GM11168 (cell line): ENCODE data around the gene KMT2A.

ENCODE experiments used
- in situ Hi-C: fragments of 300-500 bp; cut with MboI; formaldehyde crosslinking; loops from one replicate; pipeline ENCODE4 v1.12.0; 2022; ENCODE audit warnings: low sequenced_read_pairs; ENCODE audit not compliant: unreplicated experiment

The KMT2A gene

DNA sequence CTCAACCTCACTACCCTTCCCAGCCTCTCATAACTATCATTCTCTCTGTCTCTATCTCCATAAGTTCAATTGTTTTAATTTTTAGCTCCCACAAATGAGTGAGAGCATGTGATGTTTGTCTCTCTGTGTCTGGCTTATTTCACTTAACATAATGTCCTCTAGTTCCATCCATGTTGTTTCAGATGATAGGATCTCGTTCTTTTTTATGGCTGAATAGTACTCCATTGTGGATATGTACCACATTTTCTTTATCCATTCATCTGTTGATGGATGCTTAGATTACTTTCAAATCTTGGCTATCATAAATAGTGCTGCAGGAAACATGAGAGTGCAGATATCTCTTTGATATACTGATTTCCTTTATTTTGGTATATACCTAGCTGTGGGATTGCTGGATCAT lies 44.9 kb downstream of the KMT2A start:
- in situ Hi-C loops: loop anchor here (25.0 kb wide), 1 partner anchor 94 kb away; no protein-coding TSS in a partner anchor

DNA sequence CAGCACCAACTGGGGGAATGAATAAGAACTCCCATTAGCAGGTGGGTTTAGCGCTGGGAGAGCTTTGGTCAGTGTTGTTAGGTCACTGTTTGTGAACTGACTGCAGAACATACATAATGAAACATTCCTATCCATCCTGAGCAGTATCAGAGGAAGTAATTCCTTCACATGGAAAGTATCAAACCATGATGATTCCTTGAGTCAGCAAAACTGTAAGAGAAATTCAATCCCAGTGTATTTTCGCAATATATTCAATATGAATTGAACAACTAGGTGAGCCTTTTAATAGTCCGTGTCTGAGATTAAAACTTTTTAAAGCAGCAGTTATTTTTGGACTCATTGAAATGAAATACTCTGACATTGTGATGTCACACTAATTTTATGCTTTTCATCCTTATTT lies 48.1 kb downstream of the KMT2A start:
- in situ Hi-C loops: loop anchor here (25.0 kb wide), 1 partner anchor 97 kb away; no protein-coding TSS in a partner anchor

DNA sequence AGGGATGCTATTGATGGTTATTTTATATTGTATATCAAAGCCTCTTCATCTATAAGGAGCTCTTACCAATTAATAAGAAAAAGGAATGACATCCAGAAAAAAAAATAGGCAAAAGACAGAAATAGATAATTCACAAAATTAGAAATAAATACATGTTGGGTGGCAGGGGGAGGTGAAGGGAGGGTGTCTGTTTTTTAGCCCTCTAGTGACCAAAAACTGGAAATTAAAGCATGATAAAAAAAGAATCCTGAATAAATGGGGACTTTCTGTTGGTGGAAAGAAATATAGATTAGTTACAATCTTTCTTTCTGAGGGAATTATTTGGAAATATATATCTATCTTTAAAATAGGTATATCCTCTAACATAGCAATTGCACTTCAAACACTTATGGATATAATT lies 49.0 kb downstream of the KMT2A start:
- in situ Hi-C loops: loop anchor here (25.0 kb wide), 1 partner anchor 98 kb away; no protein-coding TSS in a partner anchor

DNA sequence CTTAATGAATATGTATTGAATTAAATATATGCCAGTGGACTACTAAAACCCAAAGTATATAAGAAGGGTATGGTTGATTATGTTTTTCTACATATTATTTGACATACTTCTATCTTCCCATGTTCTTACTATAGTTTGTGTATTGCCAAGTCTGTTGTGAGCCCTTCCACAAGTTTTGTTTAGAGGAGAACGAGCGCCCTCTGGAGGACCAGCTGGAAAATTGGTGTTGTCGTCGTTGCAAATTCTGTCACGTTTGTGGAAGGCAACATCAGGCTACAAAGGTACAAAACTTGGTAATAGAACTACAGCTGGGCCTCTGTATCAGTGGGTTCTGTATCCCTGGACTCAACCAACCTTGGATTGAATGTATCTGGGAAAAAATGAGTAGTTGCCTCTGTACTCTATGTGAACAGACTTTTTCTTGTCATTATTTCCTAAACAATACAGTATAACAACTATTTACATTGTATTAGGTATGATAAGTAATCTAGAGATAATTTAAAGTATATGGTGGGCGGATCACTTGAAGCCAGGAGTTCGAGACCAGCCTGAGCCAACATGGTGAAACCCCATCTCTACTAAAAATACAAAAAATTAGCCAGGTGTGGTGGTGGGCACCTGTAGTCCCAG lies 52.3 kb downstream of the KMT2A start:
- in situ Hi-C loops: loop anchor here (25.0 kb wide), 1 partner anchor 101 kb away; no protein-coding TSS in a partner anchor

- in situ Hi-C loops: loop anchor here (25.0 kb wide), 1 partner anchor 104 kb away; no protein-coding TSS in a partner anchor
These were observed 54.7 kb downstream of the KMT2A start for GRCh38 chr11:118491041-118491440.

- in situ Hi-C loops: loop anchor here (25.0 kb wide), 1 partner anchor 111 kb away; no protein-coding TSS in a partner anchor
These were observed 61.5 kb downstream of the KMT2A start for GRCh38 chr11:118497831-118498230.

GRCh38 chr11:118503216-118503615 lies 66.9 kb downstream of the KMT2A start:
- in situ Hi-C loops: loop anchor here (10.0 kb wide), 1 partner anchor 62 kb away; the partner anchor contains the start of gene IFT46

- in situ Hi-C loops: no loop called here
These were observed 75.3 kb downstream of the KMT2A start for GRCh38 chr11:118511601-118512000.

GRCh38 chr11:118514103-118514502 lies 77.8 kb downstream of the KMT2A start:
- in situ Hi-C loops: no loop called here

DNA sequence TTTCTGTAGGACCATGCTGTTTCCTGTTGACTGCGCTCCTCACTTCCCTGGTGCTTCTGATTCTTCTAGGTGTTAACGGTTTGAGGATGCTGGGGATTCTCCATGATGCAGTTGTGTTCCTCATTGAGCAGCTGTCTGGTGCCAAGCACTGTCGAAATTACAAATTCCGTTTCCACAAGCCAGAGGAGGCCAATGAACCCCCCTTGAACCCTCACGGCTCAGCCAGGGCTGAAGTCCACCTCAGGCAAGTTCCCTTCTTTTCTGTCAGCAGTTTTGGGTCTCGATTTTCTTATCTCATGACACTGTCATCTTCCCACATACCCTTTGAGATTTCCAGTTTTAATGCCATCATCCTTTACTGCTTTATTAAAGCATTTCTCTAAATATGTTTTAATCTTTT lies 83.3 kb downstream of the KMT2A start:
- in situ Hi-C loops: no loop called here

DNA sequence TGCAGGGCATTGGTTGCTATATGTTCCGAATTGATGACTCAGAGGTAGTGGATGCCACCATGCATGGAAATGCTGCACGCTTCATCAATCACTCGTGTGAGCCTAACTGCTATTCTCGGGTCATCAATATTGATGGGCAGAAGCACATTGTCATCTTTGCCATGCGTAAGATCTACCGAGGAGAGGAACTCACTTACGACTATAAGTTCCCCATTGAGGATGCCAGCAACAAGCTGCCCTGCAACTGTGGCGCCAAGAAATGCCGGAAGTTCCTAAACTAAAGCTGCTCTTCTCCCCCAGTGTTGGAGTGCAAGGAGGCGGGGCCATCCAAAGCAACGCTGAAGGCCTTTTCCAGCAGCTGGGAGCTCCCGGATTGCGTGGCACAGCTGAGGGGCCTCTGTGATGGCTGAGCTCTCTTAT lies 85.6 kb downstream of the KMT2A start:
- in situ Hi-C loops: no loop called here

DNA sequence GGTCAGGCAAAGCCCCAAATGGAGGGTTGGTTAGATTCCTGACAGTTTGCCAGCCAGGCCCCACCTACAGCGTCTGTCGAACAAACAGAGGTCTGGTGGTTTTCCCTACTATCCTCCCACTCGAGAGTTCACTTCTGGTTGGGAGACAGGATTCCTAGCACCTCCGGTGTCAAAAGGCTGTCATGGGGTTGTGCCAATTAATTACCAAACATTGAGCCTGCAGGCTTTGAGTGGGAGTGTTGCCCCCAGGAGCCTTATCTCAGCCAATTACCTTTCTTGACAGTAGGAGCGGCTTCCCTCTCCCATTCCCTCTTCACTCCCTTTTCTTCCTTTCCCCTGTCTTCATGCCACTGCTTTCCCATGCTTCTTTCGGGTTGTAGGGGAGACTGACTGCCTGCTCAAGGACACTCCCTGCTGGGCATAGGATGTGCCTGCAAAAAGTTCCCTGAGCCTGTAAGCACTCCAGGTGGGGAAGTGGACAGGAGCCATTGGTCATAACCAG lies 86.3 kb downstream of the KMT2A start:
- in situ Hi-C loops: no loop called here

- in situ Hi-C loops: no loop called here
These were observed 88.1 kb downstream of the KMT2A start for GRCh38 chr11:118524356-118524755.

DNA sequence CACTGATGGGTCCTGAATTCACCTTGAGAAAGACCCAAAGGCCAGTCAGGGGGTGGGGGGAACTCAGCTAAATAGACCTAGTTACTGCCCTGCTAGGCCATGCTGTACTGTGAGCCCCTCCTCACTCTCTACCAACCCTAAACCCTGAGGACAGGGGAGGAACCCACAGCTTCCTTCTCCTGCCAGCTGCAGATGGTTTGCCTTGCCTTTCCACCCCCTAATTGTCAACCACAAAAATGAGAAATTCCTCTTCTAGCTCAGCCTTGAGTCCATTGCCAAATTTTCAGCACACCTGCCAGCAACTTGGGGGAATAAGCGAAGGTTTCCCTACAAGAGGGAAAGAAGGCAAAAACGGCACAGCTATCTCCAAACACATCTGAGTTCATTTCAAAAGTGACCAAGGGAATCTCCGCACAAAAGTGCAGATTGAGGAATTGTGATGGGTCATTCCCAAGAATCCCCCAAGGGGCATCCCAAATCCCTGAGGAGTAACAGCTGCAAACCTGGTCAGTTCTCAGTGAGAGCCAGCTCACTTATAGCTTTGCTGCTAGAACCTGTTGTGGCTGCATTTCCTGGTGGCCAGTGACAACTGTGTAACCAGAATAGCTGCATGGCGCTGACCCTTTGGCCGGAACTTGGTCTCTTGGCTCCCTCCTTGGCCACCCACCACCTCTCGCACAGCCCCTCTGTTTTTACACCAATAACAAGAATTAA lies 88.6 kb downstream of the KMT2A start:
- in situ Hi-C loops: no loop called here

DNA sequence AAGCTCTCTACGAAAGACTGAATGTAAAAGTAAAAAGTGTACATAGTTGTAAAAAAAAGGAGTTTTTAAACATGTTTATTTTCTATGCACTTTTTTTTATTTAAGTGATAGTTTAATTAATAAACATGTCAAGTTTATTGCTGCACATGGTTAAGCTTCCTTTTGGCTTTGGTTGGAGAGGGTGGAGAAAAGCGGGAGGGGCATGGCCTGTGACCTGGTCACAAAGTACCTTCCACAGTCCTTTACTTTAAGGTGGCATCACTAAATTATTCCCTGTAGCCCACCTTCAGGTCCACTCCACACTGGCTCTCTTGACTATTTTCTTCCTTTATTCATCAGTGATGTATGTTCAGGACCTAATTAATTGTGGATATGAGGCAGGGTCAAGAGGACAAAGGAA lies 90.4 kb downstream of the KMT2A start:
- in situ Hi-C loops: no loop called here

- in situ Hi-C loops: no loop called here
These were observed 90.8 kb downstream of the KMT2A start, which contains the start of gene TTC36 for GRCh38 chr11:118527109-118527508. Gene TTC36, plus strand, starts transcription at chr11:118527474. Its CDS starts 21 bp downstream, at chr11:118527495.

GRCh38 chr11:118528511-118528910 lies 92.2 kb downstream of the KMT2A start:
- in situ Hi-C loops: no loop called here

DNA sequence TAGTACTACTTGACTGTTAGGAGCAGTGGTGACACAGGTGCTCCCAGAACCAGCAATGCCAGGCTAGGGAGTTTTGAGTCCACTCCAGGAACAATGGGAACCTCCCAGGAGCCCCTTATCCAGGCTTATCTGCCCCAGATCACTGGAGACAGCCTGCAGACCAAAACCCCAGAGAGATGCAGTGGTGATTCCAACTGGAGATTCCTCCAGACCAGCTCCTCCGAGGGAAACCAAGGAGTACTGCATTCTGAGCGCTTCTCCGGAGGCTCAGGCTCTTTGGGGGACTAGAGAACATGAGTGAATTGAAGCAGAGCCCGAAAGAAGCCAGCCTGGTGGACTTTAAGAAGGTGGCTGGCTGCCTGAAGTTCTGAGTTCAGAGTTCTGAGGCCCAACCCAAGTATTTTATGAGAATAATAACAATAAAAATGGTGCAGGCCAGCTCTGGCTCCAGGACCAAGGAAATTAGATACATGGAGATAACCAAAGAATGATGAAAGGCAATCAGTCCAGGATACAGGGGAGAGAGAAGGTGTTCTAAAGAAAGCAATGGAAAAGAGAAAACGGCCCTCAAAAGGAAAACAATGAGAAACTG lies 93.4 kb downstream of the KMT2A start:
- in situ Hi-C loops: no loop called here

DNA sequence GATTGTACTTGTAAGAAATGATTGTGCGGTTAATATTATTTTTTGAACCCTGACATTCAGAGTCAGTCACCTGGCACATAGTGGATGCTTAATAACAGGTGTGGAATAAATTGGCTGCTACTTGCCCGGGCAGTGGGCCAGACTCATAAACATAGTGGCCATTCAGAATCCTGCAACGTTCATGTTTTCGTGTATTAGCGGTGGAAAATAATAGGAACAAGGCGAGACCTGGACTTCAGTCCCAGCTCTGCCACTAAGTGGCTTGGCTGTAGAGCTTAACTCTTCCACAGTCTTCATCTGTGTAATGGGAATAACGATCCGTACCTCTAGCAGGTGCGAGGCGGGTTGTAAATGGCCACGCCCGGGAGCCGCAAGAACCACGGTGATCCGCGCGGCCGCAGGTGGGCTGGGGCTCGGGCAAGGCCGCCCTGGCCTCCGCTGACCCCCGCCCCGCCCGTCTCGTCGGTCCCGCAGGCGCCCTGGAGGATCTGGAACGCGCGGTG lies 93.9 kb downstream of the KMT2A start:
- in situ Hi-C loops: no loop called here

DNA sequence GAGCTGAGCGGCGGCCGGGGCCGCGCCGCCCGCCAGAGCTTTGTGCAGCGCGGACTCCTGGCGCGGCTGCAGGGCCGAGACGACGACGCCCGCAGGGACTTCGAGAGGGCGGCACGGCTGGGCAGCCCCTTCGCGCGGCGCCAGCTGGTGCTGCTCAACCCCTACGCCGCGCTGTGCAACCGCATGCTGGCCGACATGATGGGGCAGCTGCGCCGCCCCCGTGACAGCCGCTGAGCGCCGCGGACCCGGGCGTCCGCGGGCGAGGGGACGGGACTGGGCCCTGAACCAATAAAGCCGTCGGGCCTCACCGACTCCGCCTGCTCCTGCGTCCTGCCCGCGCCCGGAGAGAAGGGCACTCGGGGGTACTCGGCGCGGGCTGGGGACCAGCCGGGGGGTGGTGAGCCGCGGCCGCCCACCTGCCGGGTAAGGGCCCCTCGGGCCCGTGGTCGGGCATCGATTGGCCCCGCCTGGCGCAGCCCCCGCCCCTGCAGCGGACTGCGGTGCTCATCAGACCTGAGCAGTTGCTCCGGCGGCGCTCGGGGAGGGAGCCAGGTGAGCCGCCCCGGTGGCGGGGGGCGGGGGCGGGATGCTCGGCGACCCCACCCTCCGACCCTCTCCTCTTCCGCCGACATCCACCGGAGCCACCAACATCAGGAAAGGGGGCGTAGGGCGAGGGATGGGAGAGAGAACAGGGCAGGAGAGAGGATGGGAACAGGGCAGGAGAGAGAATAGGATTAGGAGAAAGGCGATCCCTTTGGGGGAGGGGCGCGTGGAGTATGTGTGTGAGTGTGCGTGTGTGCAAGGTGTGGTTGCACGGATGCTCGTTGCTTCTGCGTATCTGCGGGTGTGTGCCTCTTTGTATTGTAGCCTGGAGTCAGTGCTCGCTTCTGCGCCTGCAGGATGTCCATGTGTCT lies 94.6 kb downstream of the KMT2A start, which contains the start of gene TMEM25:
Gene TMEM25, plus strand, starts transcription at position 510 of the 914 bp plus-strand sequence. CDS start 610 bp downstream, outside the sequence.
- in situ Hi-C loops: no loop called here
